Keratinocyte (primary cell): ENCODE data around the gene GRK5.

Experiments used
- EZH2 ChIP-seq: IDR thresholded peaks from one replicate; pipeline ENCODE4 v1.6.1; 2012; ENCODE audit warnings: inconsistent platforms, mild to moderate bottlenecking, low read length, moderate library complexity
- TF ChIP-seq, protein P1 (sequence below), 3 experiments: IDR thresholded peaks in 1 of 3; conservative IDR thresholded peaks in 1 of 3; optimal IDR thresholded peaks in 1 of 3; 2 replicates in 2 of 3; 3 replicates in 1 of 3; pipeline versions ENCODE3 to v1.5.1; 2011; ENCODE audit warnings: low read length in 3 of 3, mild to moderate bottlenecking in 3 of 3, moderate library complexity in 2 of 3, control low read depth in 1 of 3, inconsistent platforms in 1 of 3; ENCODE audit not compliant: insufficient read depth in 2 of 3; ENCODE audit errors: extremely low read depth in 1 of 3

GRCh38 chr10:119496273-119496672 lies 288.9 kb downstream of the GRK5 start:
- TF ChIP-seq, protein P1, sequence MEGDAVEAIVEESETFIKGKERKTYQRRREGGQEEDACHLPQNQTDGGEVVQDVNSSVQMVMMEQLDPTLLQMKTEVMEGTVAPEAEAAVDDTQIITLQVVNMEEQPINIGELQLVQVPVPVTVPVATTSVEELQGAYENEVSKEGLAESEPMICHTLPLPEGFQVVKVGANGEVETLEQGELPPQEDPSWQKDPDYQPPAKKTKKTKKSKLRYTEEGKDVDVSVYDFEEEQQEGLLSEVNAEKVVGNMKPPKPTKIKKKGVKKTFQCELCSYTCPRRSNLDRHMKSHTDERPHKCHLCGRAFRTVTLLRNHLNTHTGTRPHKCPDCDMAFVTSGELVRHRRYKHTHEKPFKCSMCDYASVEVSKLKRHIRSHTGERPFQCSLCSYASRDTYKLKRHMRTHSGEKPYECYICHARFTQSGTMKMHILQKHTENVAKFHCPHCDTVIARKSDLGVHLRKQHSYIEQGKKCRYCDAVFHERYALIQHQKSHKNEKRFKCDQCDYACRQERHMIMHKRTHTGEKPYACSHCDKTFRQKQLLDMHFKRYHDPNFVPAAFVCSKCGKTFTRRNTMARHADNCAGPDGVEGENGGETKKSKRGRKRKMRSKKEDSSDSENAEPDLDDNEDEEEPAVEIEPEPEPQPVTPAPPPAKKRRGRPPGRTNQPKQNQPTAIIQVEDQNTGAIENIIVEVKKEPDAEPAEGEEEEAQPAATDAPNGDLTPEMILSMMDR (optimal IDR thresholded peaks at IDR 0.05 in 1 of 3, IDR thresholded peaks at IDR 0.05 in 1 of 3, conservative IDR thresholded peaks at IDR 0.05 in 1 of 3; ENCODE audit: extremely low read depth in 1 of 3, insufficient read depth in 2 of 3, low read length in 3 of 3), result no peak
- no peak for TF ChIP-seq EZH2
